Prostate gland (tissue), 2 donors: Measurements from ENCODE around the gene OLA1.

Source experiments
- CTCF ChIP-seq, 4 experiments: fragments of 200-600 bp in 2 of 4; fragments of 450-650 bp in 2 of 4; sonication (generic) in 2 of 4; IDR thresholded peaks; 1 replicate in 3 of 4; 2 replicates in 1 of 4; pipeline ENCODE4 v1.5.1; 2016 to 2019; ENCODE audit warnings: antibody characterized with exemption in 4 of 4, mild to moderate bottlenecking in 2 of 4, moderate library complexity in 2 of 4
- POLR2AphosphoS5 ChIP-seq: sonication (generic); formaldehyde crosslinking; IDR thresholded peaks from one replicate; pipeline ENCODE4 v1.6.1; 2017; ENCODE audit warnings: antibody characterized with exemption

GRCh38 chr2:174263997-174264396, 15.7 kb upstream of the OLA1 start:
- no peak for TF ChIP-seq POLR2AphosphoS5
- no peak for TF ChIP-seq CTCF (IDR thresholded peaks at IDR 0.05)
